Mammary epithelial cell (primary cell): Measurements from ENCODE around the gene YTHDF1.

Source experiments
- CTCF ChIP-seq, 2 donors: IDR thresholded peaks in 1 of 2; conservative IDR thresholded peaks in 1 of 2; 2 replicates each; pipeline ENCODE4 v1.5.1; 2011 to 2012; ENCODE audit warnings: inconsistent platforms in 2 of 2, low read length in 2 of 2, mild to moderate bottlenecking in 2 of 2, control low read depth in 1 of 2, low read depth in 1 of 2; ENCODE audit not compliant: insufficient read depth in 1 of 2; ENCODE audit errors: extremely low read depth in 1 of 2
- EZH2 ChIP-seq: IDR thresholded peaks from 2 replicates; pipeline ENCODE4 v1.6.1; 2012; ENCODE audit warnings: low read length, inconsistent platforms, borderline replicate concordance

GRCh38 chr20:63238031-63238430 lies 22.1 kb upstream of the YTHDF1 start:
- no peak for TF ChIP-seq CTCF (conservative IDR thresholded peaks at IDR 0.05 in 1 of 2, IDR thresholded peaks at IDR 0.05 in 1 of 2; ENCODE audit: extremely low read depth in 1 of 2, insufficient read depth in 1 of 2, low read depth in 1 of 2, low read length in 2 of 2)
- TF ChIP-seq EZH2, result no peak
